Osteoblast (primary cell): ENCODE data around the gene NUBPL. TPM values are rescaled to one million over a fixed set of nuclear protein-coding genes. Genes with fewer than 3 reads are reported as not detected.

Source experiments
- small RNA-seq: library from RNA; depleted of rRNA; stranded (forward); fragments of <200 nt; gene quantifications from one replicate; pipeline ENCODE3, GENCODE V24; 2012
- total RNA-seq: library from RNA; depleted of rRNA; stranded (reverse); fragments of >200 nt; gene quantifications from 2 replicates; pipeline ENCODE4 v1.2.3, GENCODE V29; 2012

Gene NUBPL
- total RNA-seq, 1 donor, result 11.6 TPM

Small RNAs within 50 kb of the gene (small RNA-seq; reads per million reads assigned to genes)
- gene RNU6-455P (not detected), gene RNU6-602P (not detected)

Other genes starting within 250 kb of the NUBPL start
- 38.3 and 46.0 TPM in 2 replicates for gene HEATR5A, start 140.9 kb upstream of the NUBPL start, total RNA-seq
- gene DTD2, start 103.9 kb upstream of the NUBPL start, total RNA-seq, result 46.0 and 64.1 TPM in 2 replicates
- gene GPR33, start 73.4 kb upstream of the NUBPL start, total RNA-seq, result not detected in 2 replicates